Measurements from ENCODE around the gene TMEM38B.

The TMEM38B gene

GRCh38 chr9:105663914-105664313, 30.4 kb upstream of the TMEM38B start:
- Histone ChIP-seq H3K4me1 (ENCODE audit: control insufficient read depth in 5 of 5, insufficient read depth in 5 of 5, low read length in 5 of 5) (no peaks in the 10 kb centered on the region), H3K9me3 (ENCODE audit: control insufficient read depth in 5 of 5, low read length in 5 of 5) (no peaks in the 10 kb centered on the region), H3K4me3 (ENCODE audit: low read depth in 1 of 5, low read length in 5 of 5) (no peak overlapping the region), H3K27ac (ENCODE audit: low read depth, low read length) (no peak overlapping the region), H3K27me3 (ENCODE audit: control insufficient read depth in 5 of 5, insufficient read depth in 4 of 5, low read length in 5 of 5) (peaks cover 0 to 4% (median 0%) of the 10 kb centered on the region in 5 donors), H3K9ac (ENCODE audit: low read length in 5 of 5) (no peak overlapping the region), H3K36me3 (ENCODE audit: control insufficient read depth in 5 of 5, insufficient read depth in 5 of 5, low read length in 5 of 5) (no peaks in the 10 kb centered on the region)

- Histone ChIP-seq H3K9me3 (ENCODE audit: control insufficient read depth in 5 of 5, low read length in 5 of 5) (no peaks in the 10 kb centered on the region), H3K4me3 (ENCODE audit: low read depth in 1 of 5, low read length in 5 of 5) (no peak overlapping the region), H3K27me3 (ENCODE audit: control insufficient read depth in 5 of 5, insufficient read depth in 4 of 5, low read length in 5 of 5) (peaks cover 0 to 4% (median 0%) of the 10 kb centered on the region in 5 donors), H3K36me3 (ENCODE audit: control insufficient read depth in 5 of 5, insufficient read depth in 5 of 5, low read length in 5 of 5) (no peaks in the 10 kb centered on the region), H3K9ac (ENCODE audit: low read length in 5 of 5) (no peak overlapping the region), H3K27ac (ENCODE audit: low read depth, low read length) (no peak overlapping the region), H3K4me1 (ENCODE audit: control insufficient read depth in 5 of 5, insufficient read depth in 5 of 5, low read length in 5 of 5) (no peaks in the 10 kb centered on the region)
These were observed 26.5 kb upstream of the TMEM38B start for GRCh38 chr9:105667867-105668266.

DNA sequence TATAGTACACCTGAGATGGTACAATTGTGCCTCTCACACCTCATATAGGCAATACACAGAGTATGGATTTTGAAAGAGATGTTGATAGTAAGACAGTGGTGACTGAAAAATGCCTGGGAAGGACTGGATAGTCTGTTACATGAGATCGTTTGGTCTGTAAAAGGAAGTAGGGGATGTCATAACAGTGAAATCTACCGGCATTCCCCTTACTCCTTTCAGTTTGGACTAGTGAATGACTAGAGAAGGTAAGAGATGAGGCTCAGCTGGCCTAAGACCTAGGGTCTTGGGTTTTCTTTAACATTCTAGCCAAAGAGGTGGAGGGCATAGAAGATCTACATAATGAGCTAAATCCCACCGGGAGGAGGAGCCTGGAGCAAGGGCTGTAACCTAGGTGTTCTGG, 24.0 kb upstream of the TMEM38B start:
- H3K36me3 ChIP-seq (ENCODE audit: control insufficient read depth in 5 of 5, insufficient read depth in 5 of 5, low read length in 5 of 5) = no peaks in the 10 kb centered on the region
- no peak overlapping the region for H3K9ac ChIP-seq (ENCODE audit: low read length in 5 of 5)
- H3K27me3 ChIP-seq (ENCODE audit: control insufficient read depth in 5 of 5, insufficient read depth in 4 of 5, low read length in 5 of 5) = peaks cover 0 to 4% (median 0%) of the 10 kb centered on the region in 5 donors
- no peaks in the 10 kb centered on the region for H3K4me1 ChIP-seq (ENCODE audit: control insufficient read depth in 5 of 5, insufficient read depth in 5 of 5, low read length in 5 of 5)
- H3K4me3 ChIP-seq (ENCODE audit: low read depth in 1 of 5, low read length in 5 of 5) = no peak overlapping the region
- H3K27ac ChIP-seq (ENCODE audit: low read depth, low read length) = no peak overlapping the region
- no peaks in the 10 kb centered on the region for H3K9me3 ChIP-seq (ENCODE audit: control insufficient read depth in 5 of 5, low read length in 5 of 5)

DNA sequence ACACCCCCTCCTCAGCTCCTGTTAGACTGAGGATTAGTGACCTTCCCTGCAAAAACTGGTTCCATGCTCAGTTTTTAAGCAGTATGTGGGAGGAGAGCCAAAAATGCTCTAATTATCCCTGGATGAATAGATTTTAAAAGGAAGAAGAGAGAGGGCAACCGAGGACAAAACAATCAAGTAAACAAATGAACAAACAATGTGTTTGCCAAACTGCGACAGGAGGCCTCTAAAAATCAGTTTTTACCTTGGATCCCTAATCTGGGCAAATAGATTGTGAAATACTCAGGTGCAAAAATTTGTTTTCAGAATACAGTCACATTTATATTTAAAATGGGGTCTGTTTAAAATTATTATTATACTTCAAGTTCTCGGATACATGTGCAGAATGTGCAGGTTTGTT, 23.6 kb upstream of the TMEM38B start:
- no peak overlapping the region for H3K9ac ChIP-seq (ENCODE audit: low read length in 5 of 5)
- peaks cover 0 to 4% (median 0%) of the 10 kb centered on the region in 5 donors for H3K27me3 ChIP-seq (ENCODE audit: control insufficient read depth in 5 of 5, insufficient read depth in 4 of 5, low read length in 5 of 5)
- no peaks in the 10 kb centered on the region for H3K9me3 ChIP-seq (ENCODE audit: control insufficient read depth in 5 of 5, low read length in 5 of 5)
- no peak overlapping the region for H3K27ac ChIP-seq (ENCODE audit: low read depth, low read length)
- no peaks in the 10 kb centered on the region for H3K4me1 ChIP-seq (ENCODE audit: control insufficient read depth in 5 of 5, insufficient read depth in 5 of 5, low read length in 5 of 5)
- H3K36me3 ChIP-seq (ENCODE audit: control insufficient read depth in 5 of 5, insufficient read depth in 5 of 5, low read length in 5 of 5) = no peaks in the 10 kb centered on the region
- H3K4me3 ChIP-seq (ENCODE audit: low read depth in 1 of 5, low read length in 5 of 5) = no peak overlapping the region

DNA sequence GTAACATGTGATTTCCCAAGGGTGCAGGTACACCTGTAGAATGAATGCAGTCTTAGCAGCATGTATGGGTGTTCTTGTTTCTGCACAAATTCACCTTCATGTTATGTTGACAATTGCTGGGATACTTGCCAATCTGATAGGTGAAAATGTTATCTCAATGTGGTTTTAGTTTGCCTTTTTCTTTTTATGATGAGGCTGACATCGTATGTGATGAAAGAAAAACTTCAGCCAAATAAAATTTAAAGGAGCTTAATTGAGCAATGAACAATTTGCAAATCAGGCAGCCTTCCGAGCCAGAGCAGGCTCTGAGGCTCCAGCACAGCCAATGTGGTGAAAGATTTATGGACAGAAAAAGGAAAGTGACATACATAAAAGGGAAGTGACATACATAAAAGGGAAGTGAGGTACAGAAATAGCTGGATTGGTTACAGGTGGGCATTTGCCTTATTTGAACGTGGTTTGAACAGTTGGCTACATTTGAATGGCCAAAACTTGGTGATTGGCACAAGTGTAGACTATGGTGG, 21.6 kb upstream of the TMEM38B start:
- H3K9ac ChIP-seq (ENCODE audit: low read length in 5 of 5) = no peak overlapping the region
- H3K4me1 ChIP-seq (ENCODE audit: control insufficient read depth in 5 of 5, insufficient read depth in 5 of 5, low read length in 5 of 5) = no peaks in the 10 kb centered on the region
- H3K27me3 ChIP-seq (ENCODE audit: control insufficient read depth in 5 of 5, insufficient read depth in 4 of 5, low read length in 5 of 5) = peaks cover 0 to 4% (median 0%) of the 10 kb centered on the region in 5 donors
- H3K4me3 ChIP-seq (ENCODE audit: low read depth in 1 of 5, low read length in 5 of 5) = no peak overlapping the region
- no peak overlapping the region for H3K27ac ChIP-seq (ENCODE audit: low read depth, low read length)
- no peaks in the 10 kb centered on the region for H3K36me3 ChIP-seq (ENCODE audit: control insufficient read depth in 5 of 5, insufficient read depth in 5 of 5, low read length in 5 of 5)
- H3K9me3 ChIP-seq (ENCODE audit: control insufficient read depth in 5 of 5, low read length in 5 of 5) = no peaks in the 10 kb centered on the region

- no peaks in the 10 kb centered on the region for H3K9me3 ChIP-seq (ENCODE audit: control insufficient read depth in 5 of 5, low read length in 5 of 5)
- peaks cover 0 to 4% (median 0%) of the 10 kb centered on the region in 5 donors for H3K27me3 ChIP-seq (ENCODE audit: control insufficient read depth in 5 of 5, insufficient read depth in 4 of 5, low read length in 5 of 5)
- H3K9ac ChIP-seq (ENCODE audit: low read length in 5 of 5) = no peak overlapping the region
- H3K36me3 ChIP-seq (ENCODE audit: control insufficient read depth in 5 of 5, insufficient read depth in 5 of 5, low read length in 5 of 5) = no peaks in the 10 kb centered on the region
- no peaks in the 10 kb centered on the region for H3K4me1 ChIP-seq (ENCODE audit: control insufficient read depth in 5 of 5, insufficient read depth in 5 of 5, low read length in 5 of 5)
- no peak overlapping the region for H3K4me3 ChIP-seq (ENCODE audit: low read depth in 1 of 5, low read length in 5 of 5)
- no peak overlapping the region for H3K27ac ChIP-seq (ENCODE audit: low read depth, low read length)
These were observed 20.4 kb upstream of the TMEM38B start for GRCh38 chr9:105673850-105674387.

GRCh38 chr9:105676351-105676923, 17.9 kb upstream of the TMEM38B start:
- no peaks in the 10 kb centered on the region for H3K36me3 ChIP-seq (ENCODE audit: control insufficient read depth in 5 of 5, insufficient read depth in 5 of 5, low read length in 5 of 5)
- H3K27ac ChIP-seq (ENCODE audit: low read depth, low read length) = no peak overlapping the region
- H3K4me3 ChIP-seq (ENCODE audit: low read depth in 1 of 5, low read length in 5 of 5) = no peak overlapping the region
- H3K9ac ChIP-seq (ENCODE audit: low read length in 5 of 5) = no peak overlapping the region
- H3K9me3 ChIP-seq (ENCODE audit: control insufficient read depth in 5 of 5, low read length in 5 of 5) = no peaks in the 10 kb centered on the region
- H3K4me1 ChIP-seq (ENCODE audit: control insufficient read depth in 5 of 5, insufficient read depth in 5 of 5, low read length in 5 of 5) = no peaks in the 10 kb centered on the region
- no peaks in the 10 kb centered on the region for H3K27me3 ChIP-seq (ENCODE audit: control insufficient read depth in 5 of 5, insufficient read depth in 4 of 5, low read length in 5 of 5)

DNA sequence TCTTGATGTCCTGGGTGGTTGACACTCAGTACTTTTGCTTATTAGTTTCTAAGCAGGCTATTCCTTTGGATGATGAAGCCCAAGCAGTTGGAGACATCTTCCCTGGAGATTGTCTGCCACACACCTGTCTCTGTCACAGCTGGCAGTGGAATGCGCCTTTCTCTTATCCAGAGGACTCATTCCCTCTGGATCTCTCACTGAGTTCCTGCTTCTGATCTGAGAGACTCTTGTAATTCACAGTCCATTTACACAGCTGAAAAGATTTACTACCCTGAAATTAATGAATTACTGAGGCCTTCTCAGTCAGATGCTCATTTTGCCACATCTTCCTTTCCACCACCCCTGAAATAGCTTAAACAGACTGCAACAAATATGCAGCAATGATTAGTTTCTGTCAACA, 16.2 kb upstream of the TMEM38B start:
- Histone ChIP-seq H3K9me3 (ENCODE audit: control insufficient read depth in 5 of 5, low read length in 5 of 5) (no peaks in the 10 kb centered on the region), H3K27ac (ENCODE audit: low read depth, low read length) (no peak overlapping the region), H3K4me1 (ENCODE audit: control insufficient read depth in 5 of 5, insufficient read depth in 5 of 5, low read length in 5 of 5) (no peaks in the 10 kb centered on the region), H3K4me3 (ENCODE audit: low read depth in 1 of 5, low read length in 5 of 5) (no peak overlapping the region), H3K27me3 (ENCODE audit: control insufficient read depth in 5 of 5, insufficient read depth in 4 of 5, low read length in 5 of 5) (no peaks in the 10 kb centered on the region), H3K9ac (ENCODE audit: low read length in 5 of 5) (no peak overlapping the region), H3K36me3 (ENCODE audit: control insufficient read depth in 5 of 5, insufficient read depth in 5 of 5, low read length in 5 of 5) (no peaks in the 10 kb centered on the region)

- Histone ChIP-seq H3K27me3 (ENCODE audit: control insufficient read depth in 5 of 5, insufficient read depth in 4 of 5, low read length in 5 of 5) (no peaks in the 10 kb centered on the region), H3K36me3 (ENCODE audit: control insufficient read depth in 5 of 5, insufficient read depth in 5 of 5, low read length in 5 of 5) (no peaks in the 10 kb centered on the region), H3K4me1 (ENCODE audit: control insufficient read depth in 5 of 5, insufficient read depth in 5 of 5, low read length in 5 of 5) (no peaks in the 10 kb centered on the region), H3K9ac (ENCODE audit: low read length in 5 of 5) (no peak overlapping the region), H3K4me3 (ENCODE audit: low read depth in 1 of 5, low read length in 5 of 5) (no peak overlapping the region), H3K27ac (ENCODE audit: low read depth, low read length) (no peak overlapping the region), H3K9me3 (ENCODE audit: control insufficient read depth in 5 of 5, low read length in 5 of 5) (no peaks in the 10 kb centered on the region)
These were observed 15.6 kb upstream of the TMEM38B start for GRCh38 chr9:105678781-105679180.

DNA sequence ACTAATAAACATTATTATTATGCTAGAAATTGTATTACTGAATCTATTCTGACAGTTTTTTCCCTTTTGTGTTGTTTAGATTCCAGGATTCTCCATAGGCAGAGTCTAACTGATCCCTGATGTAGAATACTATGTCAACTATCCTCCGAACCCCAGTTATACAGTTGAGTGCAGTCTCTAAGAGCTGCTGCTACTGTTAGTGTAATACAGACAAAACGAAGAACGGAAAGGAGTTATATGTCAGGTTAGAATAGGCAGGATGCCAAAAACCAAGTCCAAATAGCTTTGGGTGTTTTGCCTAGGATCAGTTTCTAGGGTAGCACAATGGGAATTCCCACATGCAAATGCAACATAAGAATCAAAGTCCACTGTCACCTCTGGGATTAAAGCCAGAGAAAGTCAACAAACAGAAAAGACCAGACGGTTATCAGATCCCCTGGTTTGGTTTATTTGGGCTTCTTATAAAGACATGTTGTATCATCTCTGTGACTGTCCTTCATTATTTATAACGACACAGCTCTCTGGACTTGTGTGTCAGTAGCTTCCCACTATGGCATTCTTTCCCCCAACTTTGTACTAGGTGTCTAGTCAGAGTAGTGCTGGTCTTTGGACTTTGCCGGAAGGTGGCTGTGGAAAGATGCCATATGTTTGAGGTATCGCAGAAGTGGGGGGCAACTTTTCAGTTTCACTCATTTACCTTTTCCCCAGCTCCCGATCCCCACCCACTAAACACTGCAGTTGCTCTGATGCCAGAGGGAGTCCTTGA, 14.9 kb upstream of the TMEM38B start:
- no peaks in the 10 kb centered on the region for H3K27me3 ChIP-seq (ENCODE audit: control insufficient read depth in 5 of 5, insufficient read depth in 4 of 5, low read length in 5 of 5)
- no peaks in the 10 kb centered on the region for H3K9me3 ChIP-seq (ENCODE audit: control insufficient read depth in 5 of 5, low read length in 5 of 5)
- H3K36me3 ChIP-seq (ENCODE audit: control insufficient read depth in 5 of 5, insufficient read depth in 5 of 5, low read length in 5 of 5) = no peaks in the 10 kb centered on the region
- no peaks in the 10 kb centered on the region for H3K4me1 ChIP-seq (ENCODE audit: control insufficient read depth in 5 of 5, insufficient read depth in 5 of 5, low read length in 5 of 5)
- H3K9ac ChIP-seq (ENCODE audit: low read length in 5 of 5) = no peak overlapping the region
- H3K4me3 ChIP-seq (ENCODE audit: low read depth in 1 of 5, low read length in 5 of 5) = no peak overlapping the region
- no peak overlapping the region for H3K27ac ChIP-seq (ENCODE audit: low read depth, low read length)

Data from subcutaneous abdominal adipose tissue (tissue), 5 donors.